NB4 (cell line): ENCODE results near the gene RIMS4.

Experiments
- MAX ChIP-seq: IDR thresholded peaks from 2 replicates; pipeline ENCODE4 v1.6.1; 2011; ENCODE audit warnings: low read depth, low read length
- MYC ChIP-seq: IDR thresholded peaks from 2 replicates; pipeline ENCODE4 v1.6.1; 2011; ENCODE audit warnings: low read depth, low read length
- TF ChIP-seq, protein P1 (sequence below): IDR thresholded peaks from one replicate; pipeline ENCODE4 v1.5.1; 2012; ENCODE audit warnings: low read depth, low read length

GRCh38 chr20:44833437-44833836 is 23.1 kb upstream of the RIMS4 start:
- TF ChIP-seq, protein P1, sequence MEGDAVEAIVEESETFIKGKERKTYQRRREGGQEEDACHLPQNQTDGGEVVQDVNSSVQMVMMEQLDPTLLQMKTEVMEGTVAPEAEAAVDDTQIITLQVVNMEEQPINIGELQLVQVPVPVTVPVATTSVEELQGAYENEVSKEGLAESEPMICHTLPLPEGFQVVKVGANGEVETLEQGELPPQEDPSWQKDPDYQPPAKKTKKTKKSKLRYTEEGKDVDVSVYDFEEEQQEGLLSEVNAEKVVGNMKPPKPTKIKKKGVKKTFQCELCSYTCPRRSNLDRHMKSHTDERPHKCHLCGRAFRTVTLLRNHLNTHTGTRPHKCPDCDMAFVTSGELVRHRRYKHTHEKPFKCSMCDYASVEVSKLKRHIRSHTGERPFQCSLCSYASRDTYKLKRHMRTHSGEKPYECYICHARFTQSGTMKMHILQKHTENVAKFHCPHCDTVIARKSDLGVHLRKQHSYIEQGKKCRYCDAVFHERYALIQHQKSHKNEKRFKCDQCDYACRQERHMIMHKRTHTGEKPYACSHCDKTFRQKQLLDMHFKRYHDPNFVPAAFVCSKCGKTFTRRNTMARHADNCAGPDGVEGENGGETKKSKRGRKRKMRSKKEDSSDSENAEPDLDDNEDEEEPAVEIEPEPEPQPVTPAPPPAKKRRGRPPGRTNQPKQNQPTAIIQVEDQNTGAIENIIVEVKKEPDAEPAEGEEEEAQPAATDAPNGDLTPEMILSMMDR = no peak
- TF ChIP-seq MYC (no peak), MAX (no peak)
